Testis (tissue), 3 donors: ENCODE measurements around the gene AP5B1. TPM values are rescaled to one million over a fixed set of nuclear protein-coding genes. Genes with fewer than 3 reads are reported as not detected.
"Not testable (repeated sequence)": the region's sequence is repeated elsewhere in the genome, so short reads cannot be mapped to it uniquely, and the experiment has no call there.

ENCODE experiments used
- DNase-seq: peaks from one replicate; pipeline ENCODE4 v3.0.0-alpha.2; 2019
- H3K27ac ChIP-seq, 2 donors: fragments of 200-600 bp; sonication (generic); one replicate each; pipeline ENCODE4 v1.5.1; 2019
- H3K27me3 ChIP-seq: fragments of 200-600 bp; sonication (generic); one replicate; pipeline ENCODE4 v1.5.1; 2019
- H3K36me3 ChIP-seq: fragments of 200-600 bp; sonication (generic); one replicate; pipeline ENCODE4 v1.5.1; 2017; ENCODE audit warnings: low read depth; ENCODE audit errors: missing control alignments
- H3K4me1 ChIP-seq: fragments of 200-600 bp; sonication (generic); one replicate; pipeline ENCODE4 v1.5.1; 2019
- H3K4me3 ChIP-seq, 2 donors: fragments of 200-600 bp; sonication (generic); one replicate each; pipeline ENCODE4 v1.5.1; 2017 to 2019
- H3K9me3 ChIP-seq: fragments of 200-600 bp; sonication (generic); one replicate; pipeline ENCODE4 v1.5.1; 2017
- POLR2A ChIP-seq: fragments of 450-650 bp; IDR thresholded peaks from one replicate; pipeline ENCODE4 v1.6.1; 2017; ENCODE audit warnings: antibody characterized with exemption, mild to moderate bottlenecking, moderate library complexity
- WGBS, 2 donors: methylation state at CpG; one replicate each; pipeline ENCODE4 v1.1.5; 2018; 5-methylcytosine and 5-hydroxymethylcytosine counted together
- intact Hi-C: fragments of 100-400 bp; cut with DNase I; formaldehyde crosslinking; loops from one replicate; pipeline ENCODE4 v1.15.1; 2023; ENCODE audit warnings: low total_unique reads
- polyA plus RNA-seq: library from polyadenylated mRNA; stranded (reverse); fragments of 350-450 nt; fragmentation: Illumina TruSeq; extraction: RNeasy Lipid Tissue Mini Kit (QIAGEN cat#74804); gene quantifications from one replicate; pipeline ENCODE4 v1.2.3, GENCODE V29; 2014; ENCODE audit warnings: low read depth, low replicate concordance; ENCODE audit not compliant: insufficient read depth
- total RNA-seq, 2 donors: library from RNA; depleted of rRNA; stranded (reverse); fragments of >200 nt; gene quantifications; one replicate each; pipeline ENCODE4 v1.2.3, GENCODE V29; 2016
- TF ChIP-seq, protein P1 (sequence below), 3 experiments: fragments of 450-650 bp in 2 of 3; fragments of 200-600 bp in 1 of 3; sonication (generic) in 1 of 3; IDR thresholded peaks; one replicate each; pipeline ENCODE4 v1.5.1; 2016 to 2019; ENCODE audit warnings: antibody characterized with exemption in 3 of 3, mild to moderate bottlenecking in 2 of 3, moderate library complexity in 1 of 3

The AP5B1 gene
- total and polyA plus RNA-seq, 3 donors from 2014 or later: 4.5 to 14.8 (median 13.5) TPM

DNA sequence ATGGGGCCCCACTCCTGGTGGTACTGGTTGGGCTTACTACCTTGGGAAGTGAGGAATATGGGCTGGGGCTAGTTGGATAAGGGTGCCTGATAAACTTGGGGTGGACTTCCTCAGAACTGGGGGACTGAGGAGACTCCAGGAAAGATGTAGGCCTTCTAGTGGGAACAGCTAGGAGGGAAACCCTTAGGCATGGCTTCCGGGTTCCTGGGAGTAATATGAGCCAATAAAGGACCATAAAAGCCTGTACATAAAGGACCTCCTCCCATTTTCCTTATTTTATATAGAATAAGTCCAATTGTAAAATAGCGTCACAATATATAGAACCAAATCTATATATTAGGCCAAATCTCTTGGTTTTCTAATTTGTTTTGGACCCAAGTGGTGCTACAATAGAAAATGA is 41.8 kb downstream of the AP5B1 start:
- Histone ChIP-seq H3K36me3 (no peaks in the 10 kb centered on the region), H3K27ac (no peak overlapping the region), H3K4me3 (no peak overlapping the region), H3K4me1 (no peaks in the 10 kb centered on the region), H3K27me3 (no peaks in the 10 kb centered on the region), H3K9me3 (no peaks in the 10 kb centered on the region)
- TF ChIP-seq, protein P1, sequence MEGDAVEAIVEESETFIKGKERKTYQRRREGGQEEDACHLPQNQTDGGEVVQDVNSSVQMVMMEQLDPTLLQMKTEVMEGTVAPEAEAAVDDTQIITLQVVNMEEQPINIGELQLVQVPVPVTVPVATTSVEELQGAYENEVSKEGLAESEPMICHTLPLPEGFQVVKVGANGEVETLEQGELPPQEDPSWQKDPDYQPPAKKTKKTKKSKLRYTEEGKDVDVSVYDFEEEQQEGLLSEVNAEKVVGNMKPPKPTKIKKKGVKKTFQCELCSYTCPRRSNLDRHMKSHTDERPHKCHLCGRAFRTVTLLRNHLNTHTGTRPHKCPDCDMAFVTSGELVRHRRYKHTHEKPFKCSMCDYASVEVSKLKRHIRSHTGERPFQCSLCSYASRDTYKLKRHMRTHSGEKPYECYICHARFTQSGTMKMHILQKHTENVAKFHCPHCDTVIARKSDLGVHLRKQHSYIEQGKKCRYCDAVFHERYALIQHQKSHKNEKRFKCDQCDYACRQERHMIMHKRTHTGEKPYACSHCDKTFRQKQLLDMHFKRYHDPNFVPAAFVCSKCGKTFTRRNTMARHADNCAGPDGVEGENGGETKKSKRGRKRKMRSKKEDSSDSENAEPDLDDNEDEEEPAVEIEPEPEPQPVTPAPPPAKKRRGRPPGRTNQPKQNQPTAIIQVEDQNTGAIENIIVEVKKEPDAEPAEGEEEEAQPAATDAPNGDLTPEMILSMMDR (IDR thresholded peaks at IDR 0.05): no peak
- TF ChIP-seq POLR2A: no peak
- DNase-seq: no peak
- intact Hi-C loops: no loop called here
- 90 to 93% methylated on average over 2 of the region's 2 CpGs for WGBS, 2 donors

- TF ChIP-seq POLR2A: no peak
- TF ChIP-seq, protein P1 (IDR thresholded peaks at IDR 0.05): no peak
- DNase-seq: no peak
- H3K4me3 ChIP-seq: no peak overlapping the region
- no peaks in the 10 kb centered on the region for H3K9me3 ChIP-seq
- H3K27me3 ChIP-seq: no peaks in the 10 kb centered on the region
- no peak overlapping the region for H3K27ac ChIP-seq
- H3K4me1 ChIP-seq: no peaks in the 10 kb centered on the region
- intact Hi-C loops: no loop called here
- H3K36me3 ChIP-seq: no peaks in the 10 kb centered on the region
These were observed 44.0 kb downstream of the AP5B1 start for GRCh38 chr11:65736810-65737209.

DNA sequence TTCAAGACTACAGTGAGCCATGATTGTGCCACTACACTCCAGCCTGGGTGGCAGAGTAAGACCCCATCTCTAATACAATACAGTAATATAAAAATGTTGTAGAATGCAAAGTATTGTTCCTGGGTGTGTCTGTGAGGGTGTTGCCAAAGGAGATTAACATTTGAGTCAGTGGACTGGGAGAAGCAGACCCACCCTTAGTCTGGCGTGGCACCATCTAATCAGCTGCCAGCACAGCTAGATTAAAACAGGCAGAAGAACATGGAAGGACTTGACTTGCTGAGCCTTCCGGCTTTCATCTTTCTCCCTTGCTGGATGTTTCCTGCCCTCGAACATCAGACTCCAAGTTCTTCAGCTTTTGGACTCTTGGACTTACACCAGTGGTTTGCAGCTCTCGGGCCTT is 45.7 kb downstream of the AP5B1 start:
- H3K4me3 ChIP-seq, H3K4me1 ChIP-seq, H3K27ac ChIP-seq, H3K36me3 ChIP-seq, H3K27me3 ChIP-seq, DNase-seq, intact Hi-C loops, H3K9me3 ChIP-seq: not testable (repeated sequence)
- WGBS, 2 donors: 83 to 88% methylated on average over 4 of the region's 4 CpGs

DNA sequence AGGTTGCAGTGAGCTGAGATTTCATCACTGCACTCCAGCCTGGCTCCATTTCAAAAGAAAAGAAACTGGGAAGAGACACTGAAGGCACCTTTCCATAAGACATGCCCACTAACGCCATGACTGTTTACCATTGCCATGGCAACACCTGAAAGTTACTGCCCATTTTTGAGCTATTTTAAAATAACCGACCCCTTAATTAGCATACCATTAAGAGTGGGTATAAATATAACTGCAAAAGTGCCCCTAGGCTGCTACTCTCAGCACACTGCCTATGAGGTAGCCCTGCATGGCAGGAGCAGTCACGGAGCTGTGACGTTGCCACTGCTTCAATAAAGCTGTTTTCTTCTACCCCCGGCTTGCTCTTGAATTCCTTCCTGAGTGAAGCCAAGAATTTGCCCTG is 50.3 kb downstream of the AP5B1 start:
- 74 to 75% methylated on average over 5 of the region's 5 CpGs for WGBS, 2 donors
- H3K4me3 ChIP-seq: no peak overlapping the region
- no peaks in the 10 kb centered on the region for H3K4me1 ChIP-seq
- no peaks in the 10 kb centered on the region for H3K27me3 ChIP-seq
- H3K36me3 ChIP-seq: no peaks in the 10 kb centered on the region
- no peaks in the 10 kb centered on the region for H3K9me3 ChIP-seq
- no peak for TF ChIP-seq POLR2A
- TF ChIP-seq, protein P1 (IDR thresholded peaks at IDR 0.05): no peak
- intact Hi-C loops: no loop called here
- DNase-seq: no peak
- H3K27ac ChIP-seq: no peak overlapping the region

- H3K27me3 ChIP-seq: no peaks in the 10 kb centered on the region
- H3K4me3 ChIP-seq: no peak overlapping the region
- DNase-seq: no peak
- TF ChIP-seq, protein P1 (IDR thresholded peaks at IDR 0.05): no peak
- TF ChIP-seq POLR2A: no peak
- 92 to 100% methylated on average over 3 to 13 of the region's 15 CpGs for WGBS, 2 donors
- H3K36me3 ChIP-seq: no peaks in the 10 kb centered on the region
- H3K9me3 ChIP-seq: no peaks in the 10 kb centered on the region
- H3K4me1 ChIP-seq: no peaks in the 10 kb centered on the region
- H3K27ac ChIP-seq: no peak overlapping the region
- intact Hi-C loops: no loop called here
These were observed 52.9 kb downstream of the AP5B1 start for GRCh38 chr11:65727865-65728264.
